22Rv1 (cell line): ENCODE data around the gene ACSF2.

Experiments
- ZFX ChIP-seq: fragments of 450-650 bp; IDR thresholded peaks from 2 replicates; pipeline ENCODE4 v1.6.1; 2017; ENCODE audit warnings: antibody characterized with exemption, borderline replicate concordance
- TF ChIP-seq, protein P1 (sequence below): fragments of 450-650 bp; IDR thresholded peaks from 2 replicates; pipeline ENCODE4 v1.5.1; 2017; ENCODE audit warnings: mild to moderate bottlenecking

DNA sequence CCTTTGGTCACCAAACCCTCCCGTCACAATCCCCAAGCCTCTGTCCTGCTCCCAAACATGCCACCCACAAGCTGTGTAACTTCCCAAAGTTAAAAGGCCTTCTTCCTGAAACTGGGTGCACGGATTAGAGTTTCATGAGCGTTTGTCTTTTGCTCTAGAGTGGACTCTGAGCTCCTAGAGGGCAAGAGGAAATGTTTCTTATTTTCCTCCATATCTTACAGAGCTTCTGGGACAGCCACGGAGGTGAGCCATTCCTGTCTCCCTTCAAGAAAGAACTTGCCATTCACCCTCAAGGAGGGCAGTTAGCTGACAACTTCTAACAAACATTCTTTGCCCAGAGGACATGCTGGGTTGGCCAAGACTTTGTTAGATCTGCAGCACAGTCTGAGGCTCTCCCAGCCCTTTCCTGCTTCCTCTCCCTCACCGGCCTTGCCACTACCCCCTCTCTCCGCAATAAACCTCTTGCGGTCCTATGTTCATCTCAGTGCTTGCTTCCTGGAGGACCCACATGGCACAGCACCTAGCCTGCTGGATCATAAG is 79.6 kb downstream of the ACSF2 start:
- TF ChIP-seq, protein P1, sequence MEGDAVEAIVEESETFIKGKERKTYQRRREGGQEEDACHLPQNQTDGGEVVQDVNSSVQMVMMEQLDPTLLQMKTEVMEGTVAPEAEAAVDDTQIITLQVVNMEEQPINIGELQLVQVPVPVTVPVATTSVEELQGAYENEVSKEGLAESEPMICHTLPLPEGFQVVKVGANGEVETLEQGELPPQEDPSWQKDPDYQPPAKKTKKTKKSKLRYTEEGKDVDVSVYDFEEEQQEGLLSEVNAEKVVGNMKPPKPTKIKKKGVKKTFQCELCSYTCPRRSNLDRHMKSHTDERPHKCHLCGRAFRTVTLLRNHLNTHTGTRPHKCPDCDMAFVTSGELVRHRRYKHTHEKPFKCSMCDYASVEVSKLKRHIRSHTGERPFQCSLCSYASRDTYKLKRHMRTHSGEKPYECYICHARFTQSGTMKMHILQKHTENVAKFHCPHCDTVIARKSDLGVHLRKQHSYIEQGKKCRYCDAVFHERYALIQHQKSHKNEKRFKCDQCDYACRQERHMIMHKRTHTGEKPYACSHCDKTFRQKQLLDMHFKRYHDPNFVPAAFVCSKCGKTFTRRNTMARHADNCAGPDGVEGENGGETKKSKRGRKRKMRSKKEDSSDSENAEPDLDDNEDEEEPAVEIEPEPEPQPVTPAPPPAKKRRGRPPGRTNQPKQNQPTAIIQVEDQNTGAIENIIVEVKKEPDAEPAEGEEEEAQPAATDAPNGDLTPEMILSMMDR: no peak
- no peak for TF ChIP-seq ZFX
